Measurements from ENCODE around the gene SPI1.
A peak's percentile ranks its signal among the peaks of the same experiment; 100 is the strongest.

The SPI1 gene

GRCh38 chr11:47418454-47419259 lies 40.3 kb upstream of the SPI1 start:
- H3K9me3 ChIP-seq (ENCODE audit: control insufficient read depth, insufficient read depth, low read depth, low read length): no peaks in the 10 kb centered on the region
- CTCF ChIA-PET: no interaction called here
- H3K36me3 ChIP-seq (ENCODE audit: control insufficient read depth in 2 of 2, insufficient read depth in 1 of 2, low read length in 2 of 2): peaks cover 6 to 84% of the 10 kb centered on the region in 2 experiments; a peak in 2 of 3 replicates
- H3K4me1 ChIP-seq (ENCODE audit: control insufficient read depth, insufficient read depth, low read length): no peaks in the 10 kb centered on the region
- H3K27ac ChIP-seq (ENCODE audit: extremely low read depth, low read depth, low read length): no peak overlapping the region
- TF ChIP-seq ZFP69B (tag by site-specific recombination; IDR thresholded peaks at IDR 0.05): 0 out of 2 replicates have a peak, but pooled peaks have one; percentile 28
- no peak for TF ChIP-seq BCL6B (tag by site-specific recombination; IDR thresholded peaks at IDR 0.05)
- TF ChIP-seq EGR2 (tag by site-specific recombination; IDR thresholded peaks at IDR 0.05; ENCODE audit: low read depth): peak; percentile 27; the same call in 1 of the 2 replicates
- TF ChIP-seq ZFHX2 (tag by site-specific recombination; conservative IDR thresholded peaks at IDR 0.05): peak; percentile 48
- POLR2A ChIA-PET: no interaction called here
- no peak overlapping the region for H3K4me3 ChIP-seq (ENCODE audit: low read depth, low read length)

GRCh38 chr11:47417712-47418111 lies 39.4 kb upstream of the SPI1 start:
- Histone ChIP-seq H3K27ac (ENCODE audit: extremely low read depth, low read depth, low read length) (no peak overlapping the region), H3K4me1 (ENCODE audit: control insufficient read depth, insufficient read depth, low read length) (no peaks in the 10 kb centered on the region), H3K4me3 (ENCODE audit: low read depth, low read length) (no peak overlapping the region), H3K9me3 (ENCODE audit: control insufficient read depth, insufficient read depth, low read depth, low read length) (no peaks in the 10 kb centered on the region), H3K36me3 (ENCODE audit: control insufficient read depth in 2 of 2, insufficient read depth in 1 of 2, low read length in 2 of 2) (peaks cover 0 to 80% of the 10 kb centered on the region in 2 experiments; a peak in 2 of 3 replicates)
- no peak for TF ChIP-seq ZNF488 (tag by site-specific recombination; IDR thresholded peaks at IDR 0.05)
- TF ChIP-seq, protein P1, sequence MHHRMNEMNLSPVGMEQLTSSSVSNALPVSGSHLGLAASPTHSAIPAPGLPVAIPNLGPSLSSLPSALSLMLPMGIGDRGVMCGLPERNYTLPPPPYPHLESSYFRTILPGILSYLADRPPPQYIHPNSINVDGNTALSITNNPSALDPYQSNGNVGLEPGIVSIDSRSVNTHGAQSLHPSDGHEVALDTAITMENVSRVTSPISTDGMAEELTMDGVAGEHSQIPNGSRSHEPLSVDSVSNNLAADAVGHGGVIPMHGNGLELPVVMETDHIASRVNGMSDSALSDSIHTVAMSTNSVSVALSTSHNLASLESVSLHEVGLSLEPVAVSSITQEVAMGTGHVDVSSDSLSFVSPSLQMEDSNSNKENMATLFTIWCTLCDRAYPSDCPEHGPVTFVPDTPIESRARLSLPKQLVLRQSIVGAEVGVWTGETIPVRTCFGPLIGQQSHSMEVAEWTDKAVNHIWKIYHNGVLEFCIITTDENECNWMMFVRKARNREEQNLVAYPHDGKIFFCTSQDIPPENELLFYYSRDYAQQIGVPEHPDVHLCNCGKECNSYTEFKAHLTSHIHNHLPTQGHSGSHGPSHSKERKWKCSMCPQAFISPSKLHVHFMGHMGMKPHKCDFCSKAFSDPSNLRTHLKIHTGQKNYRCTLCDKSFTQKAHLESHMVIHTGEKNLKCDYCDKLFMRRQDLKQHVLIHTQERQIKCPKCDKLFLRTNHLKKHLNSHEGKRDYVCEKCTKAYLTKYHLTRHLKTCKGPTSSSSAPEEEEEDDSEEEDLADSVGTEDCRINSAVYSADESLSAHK (tag by site-specific recombination; IDR thresholded peaks at IDR 0.05): no peak
- ChIA-PET CTCF (interaction anchor here (1.0 to 2.0 kb wide), 3 partner anchors 36 to 120 kb away, joined by 3 to 5 read pairs (median 4); no protein-coding TSS in a partner anchor), POLR2A (interaction anchor here (0.8 to 1.5 kb wide), 2 partner anchors 8 to 9 kb away, joined by 3 to 5 read pairs; partner anchors contain the start of gene PSMC3)

GRCh38 chr11:47415949-47416472 lies 37.7 kb upstream of the SPI1 start:
- peak overlapping the region; percentile 34 for H3K27ac ChIP-seq (ENCODE audit: extremely low read depth, low read depth, low read length)
- POLR2A ChIA-PET: interaction anchor here (0.6 to 1.3 kb wide), 4 partner anchors 10 to 253 kb away, joined by 3 to 12 read pairs (median 3); partner anchors contain the start of gene PSMC3
- H3K36me3 ChIP-seq (ENCODE audit: control insufficient read depth in 2 of 2, insufficient read depth in 1 of 2, low read length in 2 of 2): peaks cover 0 to 79% of the 10 kb centered on the region in 2 experiments; a peak in 2 of 3 replicates
- H3K9me3 ChIP-seq (ENCODE audit: control insufficient read depth, insufficient read depth, low read depth, low read length): no peaks in the 10 kb centered on the region
- no peaks in the 10 kb centered on the region for H3K4me1 ChIP-seq (ENCODE audit: control insufficient read depth, insufficient read depth, low read length)
- CTCF ChIA-PET: interaction anchor here (2.0 kb wide), 1 partner anchor 43 kb away, joined by 5 read pairs; no protein-coding TSS in a partner anchor
- H3K4me3 ChIP-seq (ENCODE audit: low read depth, low read length): no peak overlapping the region
- peak; percentile 66; the same call in 1 of the 2 replicates for TF ChIP-seq ZNF10 (tag by site-specific recombination; IDR thresholded peaks at IDR 0.05)
- no peak for TF ChIP-seq KLF16 (tag by site-specific recombination; IDR thresholded peaks at IDR 0.05)
- peak; percentile 20; the same call in 1 of the 2 replicates for TF ChIP-seq ZIC2 (tag by site-specific recombination; IDR thresholded peaks at IDR 0.05)
- no peak for TF ChIP-seq ZNF433 (tag by site-specific recombination; IDR thresholded peaks at IDR 0.05; ENCODE audit: low read depth)
- TF ChIP-seq KLF10 (tag by site-specific recombination; IDR thresholded peaks at IDR 0.05): peak; percentile 93
- peak; percentile 44; the same call in 1 of the 2 replicates for TF ChIP-seq KLF9 (tag by site-specific recombination; IDR thresholded peaks at IDR 0.05; ENCODE audit: low read depth)
- TF ChIP-seq, protein P2, sequence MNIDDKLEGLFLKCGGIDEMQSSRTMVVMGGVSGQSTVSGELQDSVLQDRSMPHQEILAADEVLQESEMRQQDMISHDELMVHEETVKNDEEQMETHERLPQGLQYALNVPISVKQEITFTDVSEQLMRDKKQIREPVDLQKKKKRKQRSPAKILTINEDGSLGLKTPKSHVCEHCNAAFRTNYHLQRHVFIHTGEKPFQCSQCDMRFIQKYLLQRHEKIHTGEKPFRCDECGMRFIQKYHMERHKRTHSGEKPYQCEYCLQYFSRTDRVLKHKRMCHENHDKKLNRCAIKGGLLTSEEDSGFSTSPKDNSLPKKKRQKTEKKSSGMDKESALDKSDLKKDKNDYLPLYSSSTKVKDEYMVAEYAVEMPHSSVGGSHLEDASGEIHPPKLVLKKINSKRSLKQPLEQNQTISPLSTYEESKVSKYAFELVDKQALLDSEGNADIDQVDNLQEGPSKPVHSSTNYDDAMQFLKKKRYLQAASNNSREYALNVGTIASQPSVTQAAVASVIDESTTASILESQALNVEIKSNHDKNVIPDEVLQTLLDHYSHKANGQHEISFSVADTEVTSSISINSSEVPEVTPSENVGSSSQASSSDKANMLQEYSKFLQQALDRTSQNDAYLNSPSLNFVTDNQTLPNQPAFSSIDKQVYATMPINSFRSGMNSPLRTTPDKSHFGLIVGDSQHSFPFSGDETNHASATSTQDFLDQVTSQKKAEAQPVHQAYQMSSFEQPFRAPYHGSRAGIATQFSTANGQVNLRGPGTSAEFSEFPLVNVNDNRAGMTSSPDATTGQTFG (tag by site-specific recombination; IDR thresholded peaks at IDR 0.05; ENCODE audit: borderline replicate concordance): no peak
- no peak for TF ChIP-seq ZNF558 (tag by site-specific recombination; IDR thresholded peaks at IDR 0.05)
- peak; percentile 62 for TF ChIP-seq FEZF1 (tag by site-specific recombination; IDR thresholded peaks at IDR 0.05)
- TF ChIP-seq, protein P1 (tag by site-specific recombination; IDR thresholded peaks at IDR 0.05): no peak
- TF ChIP-seq ZBTB1 (tag by site-specific recombination; IDR thresholded peaks at IDR 0.05): no peak
- no peak for TF ChIP-seq ZNF626 (tag by site-specific recombination; IDR thresholded peaks at IDR 0.05)
- TF ChIP-seq REPIN1 (tag by site-specific recombination; IDR thresholded peaks at IDR 0.05; ENCODE audit: low read depth): no peak
- TF ChIP-seq ZNF324 (tag by site-specific recombination; IDR thresholded peaks at IDR 0.05): no peak

Measured in HEK293 (cell line).